GM21423 (cell line): ENCODE results near the gene POC1A.
A peak's percentile ranks its signal among the peaks of the same experiment; 100 is the strongest.
"Not testable (repeated sequence)": the region's sequence is repeated elsewhere in the genome, so short reads cannot be mapped to it uniquely, and the experiment has no call there.

Experiments used
- ATAC-seq: cut with Tn5 transposase; IDR thresholded peaks from one replicate; pipeline ENCODE4 v1.9.1; 2021; ENCODE audit warnings: mild to moderate bottlenecking, moderate library complexity; ENCODE audit not compliant: unreplicated experiment

Gene POC1A

DNA sequence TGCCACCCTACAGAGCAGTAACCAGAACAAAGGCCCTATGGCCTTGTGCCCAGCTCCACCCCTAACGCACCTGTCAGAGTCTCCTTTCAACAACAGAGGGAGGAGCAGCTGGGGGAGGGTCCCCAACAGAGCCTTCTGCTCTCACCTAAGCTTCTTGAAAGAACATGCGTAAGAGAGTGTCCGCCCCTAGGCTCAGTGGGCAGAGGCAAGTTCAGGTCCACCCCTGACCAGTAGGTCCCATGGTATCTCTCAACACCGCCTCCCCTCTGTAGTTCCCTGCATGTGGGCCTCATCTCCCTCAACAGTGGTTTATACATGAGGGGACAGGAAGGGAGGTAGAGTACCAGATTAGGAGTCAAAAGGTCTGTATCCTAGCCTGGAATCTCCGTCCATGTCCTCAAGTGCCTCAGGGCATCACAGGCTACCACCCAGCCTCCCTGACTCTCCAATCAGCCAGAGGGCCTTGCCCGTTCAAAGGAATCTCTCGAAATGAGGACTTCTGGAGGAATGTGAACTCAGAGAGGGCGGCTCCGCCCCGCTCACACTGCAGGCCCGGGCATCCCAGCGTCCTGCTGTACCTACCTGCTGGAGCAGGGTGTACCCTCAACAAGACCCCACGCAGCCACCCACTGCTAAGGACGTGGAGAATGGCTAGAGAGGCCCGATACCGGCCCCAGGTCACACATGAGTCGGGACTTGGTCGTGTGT lies 680 bp downstream of the POC1A start:
- ATAC-seq = peak; percentile 9

DNA sequence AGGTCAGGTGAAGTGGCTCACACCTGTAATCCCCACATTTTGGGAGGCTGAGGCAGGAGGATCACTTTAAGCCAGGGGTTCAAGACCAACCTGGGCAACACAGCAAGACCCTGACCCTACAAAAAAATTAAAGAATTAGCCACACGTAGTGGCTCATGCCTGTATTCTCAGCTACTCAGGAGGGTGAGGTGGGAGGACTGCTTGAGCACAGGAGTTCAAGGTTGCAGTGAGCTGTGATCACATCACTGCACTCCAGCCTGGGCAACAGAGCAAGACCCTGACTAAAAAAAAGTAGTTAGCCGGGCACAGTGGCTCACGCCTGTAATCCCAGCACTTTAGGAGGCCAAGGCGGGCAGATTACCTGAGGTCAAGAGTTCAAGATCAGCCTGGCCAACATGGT lies 2.2 kb downstream of the POC1A start:
- not testable (repeated sequence) for ATAC-seq

DNA sequence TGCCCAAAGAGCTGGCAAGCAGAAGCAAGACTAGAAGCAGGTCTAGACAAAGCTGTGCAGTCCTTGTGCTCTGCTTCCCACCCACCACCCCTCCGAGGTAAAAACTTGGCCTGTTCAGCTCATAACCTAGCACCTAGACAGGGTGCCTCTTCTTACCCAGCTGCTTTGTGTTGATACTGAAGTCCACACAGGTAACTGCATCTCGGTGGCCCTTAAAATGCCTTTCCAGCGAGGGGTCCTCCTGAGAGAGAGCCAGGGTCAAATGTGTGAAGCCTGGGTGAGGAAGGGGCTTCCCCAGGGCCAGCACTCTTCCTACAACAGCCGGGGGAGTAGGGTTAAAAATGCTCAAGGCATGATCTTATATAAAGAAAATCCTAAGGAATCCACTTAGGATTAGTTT lies 3.4 kb downstream of the POC1A start:
- ATAC-seq = no peak

DNA sequence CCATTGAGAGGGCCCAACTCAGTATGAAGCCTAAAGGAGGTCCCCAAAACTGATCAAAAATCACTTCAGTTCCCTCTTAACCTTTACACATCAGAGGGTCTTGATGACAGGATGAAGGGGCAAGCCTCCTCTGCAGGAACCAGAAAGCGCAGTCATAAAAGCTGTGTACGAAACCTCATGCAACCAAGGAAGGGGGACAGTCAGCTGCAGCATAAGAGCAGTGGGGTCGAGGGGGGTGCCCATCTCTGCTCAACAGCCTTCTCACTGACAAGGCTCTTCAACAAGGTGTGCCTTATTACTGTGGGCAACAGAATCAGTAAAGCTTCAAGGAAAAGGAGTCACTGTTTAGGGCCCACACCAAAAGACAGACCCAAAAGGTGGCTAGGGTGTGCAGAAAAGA lies 3.9 kb downstream of the POC1A start:
- no peak for ATAC-seq

DNA sequence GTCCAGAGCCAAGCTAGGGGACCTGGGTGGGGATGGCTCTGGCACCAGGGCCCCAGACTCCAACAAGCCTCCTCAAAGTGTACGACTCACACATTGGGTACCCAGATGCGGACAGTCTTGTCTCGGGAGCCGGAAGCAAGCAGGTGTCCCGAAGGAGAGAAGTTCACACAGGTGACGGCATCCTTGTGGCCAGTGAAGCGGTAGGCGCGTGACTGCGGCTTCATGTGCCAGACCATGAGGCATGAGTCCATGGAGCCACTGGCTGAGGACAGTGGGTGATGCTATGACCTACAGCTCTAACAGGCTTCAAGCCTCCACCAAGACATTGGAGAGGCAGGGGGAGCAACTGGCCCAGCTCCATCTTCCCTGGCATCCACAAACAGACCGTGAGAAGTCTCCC lies 4.5 kb downstream of the POC1A start:
- ATAC-seq = no peak

DNA sequence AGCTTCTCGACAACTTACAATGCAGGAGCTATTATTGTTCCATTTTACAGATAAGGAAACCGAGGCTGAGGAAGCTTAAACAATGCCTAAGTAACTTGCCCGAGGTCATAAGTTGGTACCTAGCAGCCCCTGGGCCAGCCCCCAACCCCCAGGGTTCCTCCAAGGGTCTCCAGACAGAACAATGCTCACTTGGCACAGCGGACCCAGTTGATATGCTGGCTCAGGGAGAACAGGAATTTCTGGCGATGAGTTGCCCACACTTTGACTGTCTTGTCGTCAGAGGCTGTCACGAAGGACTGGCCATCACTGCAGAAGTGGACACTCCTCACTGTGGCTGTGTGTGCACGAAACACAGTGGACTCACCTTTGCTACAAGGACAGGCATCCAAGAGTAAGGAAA lies 5.2 kb downstream of the POC1A start:
- no peak for ATAC-seq

DNA sequence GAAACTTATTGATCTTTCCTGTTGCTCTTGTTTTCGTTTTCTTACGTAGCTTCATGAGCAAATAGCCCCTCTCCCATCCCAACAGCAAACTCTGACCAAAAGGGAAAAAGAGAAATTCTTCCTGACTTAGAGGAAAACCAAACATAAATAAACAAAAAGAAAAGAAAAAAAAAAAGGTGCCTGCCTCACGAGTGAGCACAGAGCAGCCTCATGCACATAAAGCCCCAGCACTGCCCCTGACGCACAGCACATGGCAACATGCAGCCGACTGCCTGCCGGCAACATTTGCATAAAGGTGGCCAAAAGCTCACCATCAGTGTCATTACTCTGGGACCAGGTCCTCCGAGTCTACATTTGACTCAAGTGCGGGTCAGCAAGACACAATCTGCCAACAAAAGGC lies 6.4 kb downstream of the POC1A start:
- no peak for ATAC-seq

DNA sequence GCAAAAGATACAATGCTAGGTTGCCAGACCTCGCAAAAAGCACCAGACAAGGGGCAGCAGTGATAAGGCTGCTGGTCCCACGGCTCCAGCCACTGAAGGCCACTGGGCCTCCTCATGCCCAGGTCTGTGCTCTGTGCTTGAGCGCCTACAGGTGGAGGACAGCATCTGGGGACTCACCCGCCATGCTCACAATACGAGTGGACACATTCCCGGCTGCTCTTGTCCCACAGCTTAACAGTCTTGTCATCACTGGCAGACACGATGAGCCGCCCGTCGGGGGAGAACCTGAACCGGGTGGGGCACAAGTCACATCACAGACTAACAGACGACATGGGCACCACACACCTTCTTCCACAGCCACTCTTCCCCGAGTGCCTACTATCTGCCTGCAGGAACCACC lies 7.4 kb downstream of the POC1A start:
- ATAC-seq = no peak

DNA sequence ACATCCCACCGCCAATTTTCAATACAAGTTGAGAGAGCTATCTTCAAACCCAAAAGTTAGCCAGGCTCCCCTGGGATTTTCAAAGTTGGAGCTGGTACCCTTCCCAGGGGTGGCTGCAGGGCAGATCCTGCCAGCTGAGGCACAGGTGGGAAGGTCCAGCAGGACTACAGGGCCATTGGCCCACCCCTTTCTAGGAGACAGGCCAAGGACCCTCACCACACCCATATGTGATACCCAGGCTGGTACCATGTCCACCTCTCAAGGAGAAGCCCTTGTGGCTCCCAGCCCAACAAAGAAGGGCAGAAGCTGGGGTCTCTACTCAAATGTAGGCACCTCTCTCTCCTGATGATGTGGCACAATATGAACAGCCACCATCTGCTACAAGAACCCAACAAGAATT lies 8.0 kb downstream of the POC1A start:
- no peak for ATAC-seq

DNA sequence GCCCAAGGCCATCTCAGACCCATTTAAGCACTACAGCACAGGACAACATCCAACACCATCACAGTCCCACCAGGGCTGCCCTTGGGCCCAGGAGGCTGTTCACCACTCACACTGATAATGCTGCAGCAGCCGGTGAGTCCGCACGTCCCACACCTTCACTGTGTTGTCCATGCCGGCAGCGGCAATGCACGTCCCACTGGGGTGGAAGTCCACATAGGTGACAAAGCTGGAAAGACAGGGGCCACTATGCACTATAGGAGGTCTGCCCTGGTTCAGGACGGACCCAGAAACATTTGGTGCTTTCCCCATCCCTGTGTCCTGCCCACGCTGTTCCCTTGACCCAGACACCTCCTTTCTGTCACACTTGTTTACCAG lies 8.5 kb downstream of the POC1A start:
- ATAC-seq = no peak

DNA sequence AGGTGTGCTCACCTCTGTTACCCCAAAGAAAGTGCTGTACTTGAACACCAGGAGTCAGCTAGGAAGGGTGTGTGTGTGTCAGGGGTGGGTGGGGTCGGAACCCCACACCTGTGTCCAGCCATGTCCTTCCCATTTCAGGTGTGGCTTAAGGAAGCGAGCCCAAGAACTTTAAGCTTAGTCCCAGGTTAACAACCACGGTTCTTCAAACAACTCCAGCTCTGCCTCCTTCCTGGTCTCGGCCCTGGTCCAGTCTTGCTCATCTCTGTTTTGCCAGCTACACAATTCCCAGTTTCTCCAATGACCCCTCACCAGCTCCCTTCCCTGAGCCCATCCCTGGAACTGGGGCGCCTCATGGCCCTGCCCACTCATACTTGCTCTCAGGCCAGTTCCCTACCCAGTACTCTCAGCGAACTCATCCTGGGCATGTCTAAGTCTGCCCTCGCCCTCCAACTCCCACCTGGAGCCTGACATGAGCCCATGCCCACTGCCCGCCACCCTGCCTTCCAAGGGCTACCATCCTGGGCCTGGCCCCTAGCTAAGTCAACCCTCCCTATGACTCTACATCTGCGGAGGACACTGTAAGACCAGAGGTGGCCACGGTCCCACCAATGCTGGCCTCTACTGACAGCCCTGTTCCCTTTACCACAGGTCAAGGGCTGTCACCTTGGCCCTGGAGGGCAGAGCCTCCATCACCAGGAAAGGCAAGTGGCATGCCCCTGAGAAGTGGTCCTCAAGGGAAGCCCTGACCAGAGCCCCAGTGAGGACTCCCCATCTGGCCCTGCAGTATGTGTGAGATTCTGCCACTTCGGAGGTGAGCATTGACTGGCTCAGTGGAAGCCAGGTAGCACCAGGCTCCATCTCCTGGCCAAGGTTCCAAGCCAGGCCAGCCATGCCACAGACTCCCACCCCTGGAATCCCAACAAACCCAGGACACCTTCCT lies 9.2 kb downstream of the POC1A start:
- no peak for ATAC-seq

DNA sequence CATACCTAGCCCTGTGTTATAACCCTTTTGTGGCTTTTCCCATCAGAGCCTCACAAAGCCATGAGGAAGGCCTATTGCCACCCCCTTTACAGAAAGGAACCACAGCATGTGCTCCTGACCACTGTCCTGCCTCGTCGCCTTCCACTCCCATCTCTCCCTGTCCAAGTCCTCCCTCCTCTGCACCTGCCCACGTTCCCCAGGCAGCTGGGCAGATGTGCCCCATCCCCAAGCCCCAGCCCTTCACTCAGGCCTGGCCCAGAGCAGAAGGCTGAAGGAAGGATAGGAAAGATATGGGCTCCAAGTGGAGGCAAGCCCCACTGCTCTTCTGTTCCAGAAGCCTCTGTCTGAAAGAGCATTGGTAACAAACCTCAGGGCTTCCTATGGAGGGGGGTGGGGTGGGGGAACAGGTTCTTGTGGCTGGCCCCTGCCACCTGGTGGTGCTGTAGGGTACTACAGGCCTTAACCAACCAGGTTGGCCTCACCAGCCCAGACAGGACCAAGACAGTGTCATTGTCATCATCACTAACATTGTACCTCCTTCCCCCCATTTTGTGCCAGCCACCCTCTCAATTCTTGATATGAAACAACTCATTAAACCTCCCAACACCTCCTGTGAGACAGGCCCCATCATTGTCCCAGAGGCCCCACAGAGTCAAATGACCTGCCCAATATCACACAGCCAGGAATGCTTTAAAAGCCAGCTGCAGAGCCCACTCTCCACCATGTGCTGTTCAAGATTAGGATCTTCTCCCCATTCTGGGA lies 10.0 kb downstream of the POC1A start:
- ATAC-seq = peak; percentile 57

DNA sequence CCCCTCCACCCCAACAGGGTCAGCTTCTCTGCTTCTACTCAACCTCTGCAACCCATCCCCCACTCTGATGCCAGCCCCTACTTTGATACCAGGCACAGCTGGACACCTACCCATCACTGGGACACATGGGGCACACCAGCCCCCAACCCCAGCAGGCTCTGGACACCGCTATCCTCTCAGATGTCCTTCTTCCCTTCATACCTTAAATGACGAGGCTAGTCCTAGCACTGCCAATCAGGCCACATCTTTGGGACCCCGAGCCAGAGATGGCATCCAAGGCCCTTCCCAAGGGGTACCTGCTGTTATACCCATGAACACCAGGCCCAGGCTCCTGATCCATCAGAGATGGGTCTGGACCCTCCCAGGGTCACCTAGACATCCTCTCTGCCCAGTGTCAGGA lies 10.6 kb downstream of the POC1A start:
- no peak for ATAC-seq

DNA sequence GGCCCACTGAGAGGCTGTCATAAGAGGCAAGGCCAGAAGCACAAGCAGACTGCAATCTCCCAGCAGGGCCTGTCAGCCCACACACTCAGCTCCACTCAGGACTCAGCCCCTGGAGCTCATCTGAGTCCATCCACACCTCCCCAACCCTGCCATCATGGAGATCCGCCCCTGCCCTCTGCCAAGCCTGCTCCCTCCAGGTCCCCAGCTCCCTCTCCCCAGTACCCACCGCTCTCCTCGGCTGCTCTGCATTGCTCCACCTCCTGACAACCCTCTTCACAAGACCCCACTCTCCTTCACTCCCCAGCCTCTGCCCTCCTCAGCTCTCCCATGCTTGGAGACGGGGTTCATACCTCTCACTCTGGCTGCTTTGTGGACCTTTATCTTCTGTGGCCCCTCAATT lies 11.1 kb downstream of the POC1A start:
- no peak for ATAC-seq

DNA sequence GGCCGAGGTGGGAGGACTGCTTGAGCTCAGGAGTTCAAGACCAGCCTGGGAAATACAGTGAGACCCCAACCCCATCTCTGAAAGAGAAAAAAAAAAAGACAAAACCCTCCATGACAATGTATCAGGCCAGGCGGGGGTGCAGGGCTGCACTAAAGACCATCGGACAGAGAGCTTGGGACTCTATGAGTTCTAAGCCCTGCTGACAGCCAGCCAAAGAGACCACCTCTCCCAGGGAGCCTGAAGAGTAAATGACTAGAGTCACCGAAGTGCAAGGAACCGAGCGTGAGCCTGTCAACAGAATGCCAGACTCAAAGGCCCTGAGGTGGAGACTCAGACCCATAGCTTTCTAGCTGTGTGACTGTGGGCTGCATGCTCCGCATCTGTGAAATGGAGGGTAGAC lies 12.5 kb downstream of the POC1A start:
- no peak for ATAC-seq

DNA sequence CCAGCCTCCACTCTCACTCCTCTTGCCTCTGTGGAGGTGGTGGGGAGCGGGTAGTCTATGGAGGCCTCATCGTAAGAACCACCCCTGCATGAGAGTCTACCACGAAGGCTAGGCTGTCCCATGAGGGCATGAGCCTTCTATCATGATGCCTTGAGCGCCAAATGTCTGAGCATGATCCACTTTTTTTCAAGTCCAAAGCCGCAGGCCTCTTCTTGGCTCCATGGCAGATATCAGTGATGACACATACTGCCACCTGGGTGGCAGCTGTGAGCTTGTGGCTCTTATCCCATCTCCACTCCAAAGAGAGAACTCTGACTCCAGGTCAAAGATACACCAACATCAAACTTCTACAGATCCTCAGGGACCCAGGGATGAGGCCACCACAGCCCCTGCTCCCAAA lies 13.5 kb downstream of the POC1A start:
- ATAC-seq = no peak

DNA sequence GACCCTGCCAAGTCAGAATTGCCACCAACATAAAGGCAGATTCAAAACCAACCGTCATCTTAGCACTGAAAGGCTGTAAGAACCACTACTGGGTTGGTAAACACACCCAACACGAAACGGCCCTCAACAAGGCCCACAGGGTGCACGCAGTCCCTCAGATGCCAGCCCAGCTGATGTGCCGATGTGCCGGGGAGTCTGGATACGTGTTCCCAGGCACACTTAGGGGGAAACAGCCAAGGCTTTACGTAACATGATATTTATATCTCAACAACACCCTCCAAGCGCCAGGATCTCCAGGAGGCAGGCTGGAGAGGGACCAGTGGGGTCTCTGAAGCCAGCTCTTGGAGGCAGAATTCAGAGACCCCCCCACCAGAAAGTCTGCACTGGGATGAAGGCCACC lies 14.2 kb downstream of the POC1A start:
- ATAC-seq = no peak

DNA sequence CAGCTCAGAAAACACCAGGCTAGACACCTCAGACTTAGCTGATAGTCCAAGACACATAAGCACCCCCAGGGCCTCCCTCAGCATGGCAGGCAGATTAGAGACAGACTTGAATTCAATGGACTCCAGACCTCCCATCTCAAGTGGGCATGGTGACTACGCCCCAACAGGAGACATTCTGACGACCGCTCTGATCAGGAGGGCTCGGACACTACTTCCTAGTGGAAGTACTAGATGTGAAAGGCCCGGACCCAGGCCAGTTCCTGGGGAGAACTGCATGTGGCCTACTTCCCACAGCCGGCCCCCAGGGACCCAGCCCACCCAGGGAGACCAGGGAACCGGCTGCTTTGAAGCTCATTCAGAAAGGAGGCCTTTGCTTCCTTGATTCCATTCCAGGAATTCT lies 16.9 kb downstream of the POC1A start:
- no peak for ATAC-seq

DNA sequence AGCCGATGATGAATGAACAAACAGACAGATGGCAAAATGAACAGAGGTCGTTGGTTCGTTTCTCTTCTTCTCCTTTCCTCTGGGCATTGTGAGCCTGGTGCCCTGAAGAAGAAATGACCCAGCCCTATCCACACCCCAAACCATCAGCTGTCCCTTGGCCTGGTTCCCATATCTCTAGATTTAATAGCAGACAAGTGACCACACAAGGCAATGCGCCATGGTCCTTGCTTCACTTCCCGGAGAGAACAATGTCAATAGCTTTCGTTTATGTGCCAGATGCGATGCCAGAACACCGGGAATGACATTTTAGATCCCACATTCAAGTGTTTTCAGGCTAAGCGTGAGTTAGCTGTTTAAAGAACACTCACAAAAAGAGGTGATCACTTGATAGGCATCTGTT lies 17.7 kb downstream of the POC1A start:
- no peak for ATAC-seq

DNA sequence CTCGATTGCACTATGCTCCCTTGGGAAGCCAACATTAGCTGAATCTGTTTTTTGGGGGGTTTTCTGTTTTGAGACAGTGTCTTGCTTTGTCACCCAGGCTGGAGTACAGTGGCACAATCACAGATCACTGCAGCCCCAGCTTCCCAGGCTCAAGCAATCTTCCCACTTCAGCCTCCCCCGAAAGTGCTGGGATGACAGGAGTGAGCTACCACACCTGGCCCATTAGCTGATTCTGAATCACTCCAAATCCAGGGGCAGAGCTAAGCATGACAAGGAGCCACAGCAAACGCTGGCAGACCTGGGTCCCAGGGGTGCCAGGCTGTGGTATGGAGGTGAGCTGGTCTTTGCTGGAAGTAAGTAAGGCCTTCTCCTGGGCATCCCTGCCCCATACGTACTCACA lies 18.9 kb downstream of the POC1A start:
- no peak for ATAC-seq

DNA sequence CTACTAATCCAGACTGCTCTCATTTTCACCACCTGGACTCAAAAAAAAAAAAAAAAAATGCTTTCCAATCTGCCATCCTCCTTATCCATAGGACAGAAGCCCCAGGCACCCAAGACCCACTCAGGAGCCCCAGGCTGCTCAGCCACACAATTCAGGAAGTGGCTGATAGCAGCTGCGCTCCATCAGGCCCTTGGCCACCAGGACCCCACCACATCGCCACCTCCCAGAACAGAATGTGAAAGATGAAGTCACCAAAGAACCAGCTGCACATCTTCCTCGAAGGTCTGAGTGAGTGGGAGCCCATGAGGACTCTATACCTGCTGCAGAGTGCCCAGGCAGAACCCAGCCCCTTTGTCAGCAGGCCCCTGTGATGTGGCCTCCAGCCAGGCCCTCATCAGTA lies 19.5 kb downstream of the POC1A start:
- no peak for ATAC-seq

DNA sequence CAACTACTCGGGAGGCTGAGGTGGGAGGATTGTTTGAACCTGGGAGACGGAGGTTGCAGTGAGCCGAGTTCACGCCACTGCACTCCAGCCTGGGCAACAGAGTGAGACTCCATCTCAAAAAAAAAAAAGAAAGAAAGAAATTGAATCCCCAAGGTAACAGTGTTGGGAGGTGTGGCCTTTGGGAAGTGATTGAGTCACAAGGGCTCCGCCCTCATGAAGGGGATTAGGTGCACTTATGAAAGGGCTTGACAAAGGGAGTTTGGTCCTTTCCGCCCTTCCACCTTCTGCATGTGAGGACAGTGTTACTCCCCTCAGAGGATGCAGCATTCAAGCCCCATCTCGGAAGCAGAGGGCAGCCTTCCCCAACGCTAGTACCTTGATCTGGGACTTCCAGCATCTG lies 21.3 kb downstream of the POC1A start:
- ATAC-seq = no peak
